OCI-LY7 (cell line): Measurements from ENCODE around the gene MYO16. TPM values are rescaled to one million over a fixed set of nuclear protein-coding genes. Genes with fewer than 3 reads are reported as not detected.

Experiments
- BruUV-seq: library from RNA; stranded (reverse); fragments of 400-500 nt; replicated peaks from 2 replicates; lab custom pipeline; 2021; lab: Mats Ljungman, UMichigan
- CTCF ChIA-PET: fragments of 300-600 bp; sonication (Branson Sonifier 250); formaldehyde crosslinking; loops from one replicate; lab custom pipeline; 2022; ENCODE audit warnings: antibody characterized with exemption; ENCODE audit not compliant: unreplicated experiment; lab: Charles Lee
- POLR2A ChIA-PET: fragments of 300-600 bp; sonication (Branson Sonifier 250); formaldehyde crosslinking; loops from one replicate; lab custom pipeline; 2022; ENCODE audit warnings: antibody characterized with exemption; lab: Charles Lee
- DNase-seq: peaks from one replicate; pipeline ENCODE4 v3.0.0-alpha.2; 2015; ENCODE audit warnings: low spot score
- H2AFZ ChIP-seq: fragments of 200-600 bp; sonication (generic), shearing (Covaris generic); 2 replicates; pipeline ENCODE4 v1.6.1; 2014; ENCODE audit warnings: mild to moderate bottlenecking, antibody characterized with exemption, low read length, moderate library complexity
- H3K27ac ChIP-seq: fragments of 200-600 bp; sonication (generic); 2 replicates; pipeline ENCODE4 v1.5.1; 2014; ENCODE audit warnings: mixed run types, low read depth, mild to moderate bottlenecking, moderate library complexity, low read length, inconsistent platforms; ENCODE audit not compliant: poor library complexity, severe bottlenecking
- H3K36me3 ChIP-seq: fragments of 200-600 bp; sonication (generic); 2 replicates; pipeline ENCODE4 v1.6.1; 2014; ENCODE audit warnings: mild to moderate bottlenecking, antibody characterized with exemption, low read length, moderate library complexity, mixed read lengths; ENCODE audit not compliant: insufficient read depth
- H3K4me1 ChIP-seq: fragments of 200-600 bp; sonication (generic); 2 replicates; pipeline ENCODE4 v1.5.1; 2014; ENCODE audit warnings: mild to moderate bottlenecking, low read length; ENCODE audit not compliant: insufficient read depth, poor library complexity, severe bottlenecking
- H3K4me2 ChIP-seq: fragments of 200-600 bp; sonication (generic); 2 replicates; pipeline ENCODE4 v1.6.1; 2014; ENCODE audit warnings: mild to moderate bottlenecking, low read length
- H3K4me3 ChIP-seq: fragments of 200-600 bp; sonication (generic); 2 replicates; pipeline ENCODE4 v1.5.1; 2014; ENCODE audit warnings: mild to moderate bottlenecking, low read depth, low read length; ENCODE audit not compliant: poor library complexity, severe bottlenecking
- H3K79me2 ChIP-seq: fragments of 200-600 bp; sonication (generic); 2 replicates; pipeline ENCODE4 v1.6.1; 2016; ENCODE audit warnings: low read depth, mild to moderate bottlenecking, low read length, moderate library complexity, mixed read lengths; ENCODE audit not compliant: insufficient read depth
- H3K9me2 ChIP-seq: fragments of 200-600 bp; sonication (generic); 2 replicates; pipeline ENCODE4 v1.6.1; 2016; ENCODE audit warnings: mild to moderate bottlenecking, low read length, mixed read lengths; ENCODE audit not compliant: insufficient read depth
- H3K9me3 ChIP-seq: fragments of 200-600 bp; sonication (generic); 2 replicates; pipeline ENCODE4 v1.6.1; 2014; ENCODE audit warnings: mild to moderate bottlenecking, mixed run types, low read length, mixed read lengths
- H4K20me1 ChIP-seq: fragments of 200-600 bp; sonication (generic); 2 replicates; pipeline ENCODE4 v1.6.1; 2014; ENCODE audit warnings: mild to moderate bottlenecking, antibody characterized with exemption, low read length, moderate library complexity, mixed read lengths; ENCODE audit not compliant: insufficient read depth
- EZH2phosphoT487 ChIP-seq: fragments of 200-600 bp; sonication (generic); IDR thresholded peaks from 2 replicates; pipeline ENCODE4 v1.6.1; 2018; ENCODE audit warnings: low read depth, borderline replicate concordance, mild to moderate bottlenecking, mixed run types, antibody characterized with exemption, low read length, moderate library complexity, mixed read lengths
- intact Hi-C: fragments of 100-400 bp; cut with micrococcal nuclease; formaldehyde crosslinking; loops from one replicate; pipeline ENCODE4 v1.10.0; 2022; ENCODE audit not compliant: unreplicated experiment
- total RNA-seq, 2 experiments: library from RNA; depleted of rRNA in 1 of 2; stranded (reverse); fragments of >200 nt in 1 of 2; shearing (Covaris generic) in 1 of 2; gene quantifications; 2 replicates each; pipeline ENCODE4 v1.2.3, GENCODE V29; 2014 to 2022
- TF ChIP-seq, protein P1 (sequence below): fragments of 200-600 bp; sonication (generic); conservative IDR thresholded peaks from 2 replicates; pipeline ENCODE4 v1.5.1; 2014; ENCODE audit warnings: mild to moderate bottlenecking, antibody characterized with exemption, low read length, moderate library complexity, mixed read lengths

MYO16 gene
- total RNA-seq, 2 experiments from 2014 or later: 0.06 TPM; not detected in 1

- CTCF ChIA-PET: no interaction called here
- Histone ChIP-seq H3K79me2 (no peaks in the 10 kb centered on the region), H3K36me3 (no peaks in the 10 kb centered on the region), H3K9me2 (no peaks in the 10 kb centered on the region), H3K4me1 (no peaks in the 10 kb centered on the region), H3K4me2 (no peak overlapping the region), H4K20me1 (no peaks in the 10 kb centered on the region), H2AFZ (no peak overlapping the region), H3K4me3 (no peak overlapping the region), H3K27ac (no peak overlapping the region), H3K9me3 (no peaks in the 10 kb centered on the region)
- POLR2A ChIA-PET: no interaction called here
- DNase-seq: no peak
- intact Hi-C loops: no loop called here
- no TSS peak for BruUV-seq
- TF ChIP-seq, protein P1, sequence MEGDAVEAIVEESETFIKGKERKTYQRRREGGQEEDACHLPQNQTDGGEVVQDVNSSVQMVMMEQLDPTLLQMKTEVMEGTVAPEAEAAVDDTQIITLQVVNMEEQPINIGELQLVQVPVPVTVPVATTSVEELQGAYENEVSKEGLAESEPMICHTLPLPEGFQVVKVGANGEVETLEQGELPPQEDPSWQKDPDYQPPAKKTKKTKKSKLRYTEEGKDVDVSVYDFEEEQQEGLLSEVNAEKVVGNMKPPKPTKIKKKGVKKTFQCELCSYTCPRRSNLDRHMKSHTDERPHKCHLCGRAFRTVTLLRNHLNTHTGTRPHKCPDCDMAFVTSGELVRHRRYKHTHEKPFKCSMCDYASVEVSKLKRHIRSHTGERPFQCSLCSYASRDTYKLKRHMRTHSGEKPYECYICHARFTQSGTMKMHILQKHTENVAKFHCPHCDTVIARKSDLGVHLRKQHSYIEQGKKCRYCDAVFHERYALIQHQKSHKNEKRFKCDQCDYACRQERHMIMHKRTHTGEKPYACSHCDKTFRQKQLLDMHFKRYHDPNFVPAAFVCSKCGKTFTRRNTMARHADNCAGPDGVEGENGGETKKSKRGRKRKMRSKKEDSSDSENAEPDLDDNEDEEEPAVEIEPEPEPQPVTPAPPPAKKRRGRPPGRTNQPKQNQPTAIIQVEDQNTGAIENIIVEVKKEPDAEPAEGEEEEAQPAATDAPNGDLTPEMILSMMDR: no peak
- TF ChIP-seq EZH2phosphoT487: no peak
Observed at GRCh38 chr13:109233293-109233692, 603.9 kb downstream of the MYO16 start.

GRCh38 chr13:109235901-109236300 is 606.5 kb downstream of the MYO16 start:
- Histone ChIP-seq H3K9me3 (no peaks in the 10 kb centered on the region), H3K79me2 (no peaks in the 10 kb centered on the region), H3K4me1 (no peaks in the 10 kb centered on the region), H3K36me3 (no peaks in the 10 kb centered on the region), H4K20me1 (no peaks in the 10 kb centered on the region), H3K4me2 (no peak overlapping the region), H3K9me2 (no peaks in the 10 kb centered on the region), H2AFZ (no peak overlapping the region), H3K27ac (no peak overlapping the region), H3K4me3 (no peak overlapping the region)
- intact Hi-C loops: no loop called here
- TF ChIP-seq, protein P1: no peak
- TF ChIP-seq EZH2phosphoT487: no peak
- POLR2A ChIA-PET: interaction anchor here (0.6 kb wide), 1 partner anchor 54 kb away, joined by 6 read pairs; no protein-coding TSS in a partner anchor
- CTCF ChIA-PET: no interaction called here
- DNase-seq: no peak
- BruUV-seq: no TSS peak

DNA sequence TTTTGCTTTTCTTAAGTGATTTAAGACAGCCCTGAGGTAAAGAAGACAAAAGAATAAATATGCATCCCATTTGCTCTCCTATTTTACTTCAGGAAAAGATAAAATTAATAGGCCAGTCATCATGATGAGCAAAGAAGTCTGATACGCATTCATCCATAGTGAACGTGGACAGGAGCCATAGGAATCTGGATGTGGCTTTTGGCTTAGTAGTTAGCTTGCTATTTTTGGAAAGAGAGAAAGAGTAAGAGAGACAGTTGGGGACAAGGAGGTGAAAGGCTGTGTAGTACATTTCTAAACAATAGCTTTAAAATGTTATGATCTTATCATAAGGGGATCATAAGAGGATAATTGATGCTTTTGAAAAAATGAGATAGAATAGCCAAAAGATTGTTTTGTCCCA is 611.7 kb downstream of the MYO16 start:
- Histone ChIP-seq H2AFZ (no peak overlapping the region), H3K79me2 (no peaks in the 10 kb centered on the region), H4K20me1 (no peaks in the 10 kb centered on the region), H3K27ac (no peak overlapping the region), H3K9me2 (no peaks in the 10 kb centered on the region), H3K4me3 (no peak overlapping the region), H3K36me3 (no peaks in the 10 kb centered on the region), H3K4me1 (no peaks in the 10 kb centered on the region), H3K4me2 (no peak overlapping the region), H3K9me3 (no peaks in the 10 kb centered on the region)
- CTCF ChIA-PET: no interaction called here
- BruUV-seq: no TSS peak
- intact Hi-C loops: no loop called here
- POLR2A ChIA-PET: interaction anchor here (0.6 kb wide), 1 partner anchor 678 kb away, joined by 3 read pairs; no protein-coding TSS in a partner anchor
- no peak for DNase-seq
- TF ChIP-seq, protein P1: no peak
- TF ChIP-seq EZH2phosphoT487: no peak
